ENCODE data around the gene WDR82.

Gene WDR82

GRCh38 chr3:52250122-52250521, 28.3 kb downstream of the WDR82 start:
- WGBS: 100% methylated on average over 1 of the region's 1 CpG

DNA sequence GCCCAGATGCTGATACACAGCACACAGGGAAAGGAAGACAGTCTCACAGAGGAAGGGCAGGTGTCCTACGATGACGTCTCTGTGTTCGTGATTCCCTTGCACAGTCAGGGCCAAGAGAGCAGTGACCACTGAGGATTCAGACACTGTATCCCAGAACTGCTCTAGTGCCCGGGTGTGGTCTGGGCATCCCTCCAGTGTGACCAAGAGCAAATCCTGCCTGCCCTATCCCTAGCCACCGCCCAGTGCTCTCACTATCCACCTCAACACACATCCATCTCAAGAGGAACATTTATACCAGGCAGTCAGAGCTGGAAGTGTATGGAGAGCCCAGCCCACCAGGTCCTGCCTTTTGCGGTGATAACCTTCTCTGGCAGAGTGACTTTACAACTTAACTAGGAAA, 28.8 kb downstream of the WDR82 start:
- WGBS: 96% methylated on average over 6 of the region's 6 CpGs
- peaks cover 49% of the 10 kb centered on the region for H3K36me3 ChIP-seq (ENCODE audit: insufficient read depth, low read length)
- H3K9me3 ChIP-seq (ENCODE audit: insufficient read depth, low read depth, low read length): no peaks in the 10 kb centered on the region
- H3K9ac ChIP-seq (ENCODE audit: low read depth, low read length): no peak overlapping the region
- H3K27ac ChIP-seq (ENCODE audit: low read depth, low read length): no peak overlapping the region
- peaks cover 27% of the 10 kb centered on the region for H3K27me3 ChIP-seq (ENCODE audit: insufficient read depth, low read length)
- H3K4me1 ChIP-seq (ENCODE audit: insufficient read depth, low read length): no peaks in the 10 kb centered on the region
- H3K4me3 ChIP-seq (ENCODE audit: low read length): no peak overlapping the region

More at GRCh38 chr3:52250122-52250521, 28.3 kb downstream of the WDR82 start:
- H3K9me3 ChIP-seq (ENCODE audit: insufficient read depth, low read depth, low read length): no peaks in the 10 kb centered on the region
- no peak overlapping the region for H3K4me3 ChIP-seq (ENCODE audit: low read length)
- H3K9ac ChIP-seq (ENCODE audit: low read depth, low read length): no peak overlapping the region
- no peak overlapping the region for H3K27ac ChIP-seq (ENCODE audit: low read depth, low read length)
- H3K27me3 ChIP-seq (ENCODE audit: insufficient read depth, low read length): peaks cover 22% of the 10 kb centered on the region
- H3K4me1 ChIP-seq (ENCODE audit: insufficient read depth, low read length): no peaks in the 10 kb centered on the region
- peaks cover 52% of the 10 kb centered on the region for H3K36me3 ChIP-seq (ENCODE audit: insufficient read depth, low read length)

DNA sequence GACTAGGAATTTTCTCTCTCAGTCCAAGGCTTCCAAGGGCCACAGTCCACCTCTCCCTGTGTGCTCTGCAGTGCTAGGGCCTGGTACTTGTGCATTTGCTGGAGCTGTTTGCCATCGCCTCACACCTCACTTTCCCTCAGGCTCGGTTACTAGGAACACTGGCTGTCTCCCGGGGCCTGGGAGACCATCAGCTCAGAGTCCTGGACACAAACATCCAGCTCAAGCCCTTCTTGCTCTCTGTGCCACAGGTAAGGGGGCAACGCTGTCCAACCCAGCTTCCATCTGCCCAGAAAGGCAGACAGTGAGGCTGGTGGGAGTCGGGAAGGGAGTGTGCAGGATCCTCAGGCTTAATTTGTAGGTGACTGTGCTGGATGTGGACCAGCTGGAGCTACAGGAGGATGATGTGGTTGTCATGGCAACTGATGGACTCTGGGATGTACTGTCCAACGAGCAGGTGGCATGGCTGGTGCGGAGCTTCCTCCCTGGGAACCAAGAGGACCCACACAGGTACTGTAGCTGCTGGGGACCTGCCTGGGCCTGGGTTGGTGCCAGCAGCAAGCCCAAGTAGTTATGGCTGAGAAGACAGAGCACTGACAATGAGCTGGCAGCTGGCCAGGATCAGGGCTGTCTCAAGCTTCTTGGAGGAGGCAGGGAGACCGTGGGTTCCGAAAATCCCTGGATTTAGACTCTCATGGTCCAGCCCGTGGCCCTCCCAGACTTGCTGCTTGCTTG, 29.5 kb downstream of the WDR82 start:
- Histone ChIP-seq H3K27me3 (ENCODE audit: insufficient read depth, low read length) (peaks cover 34% of the 10 kb centered on the region), H3K36me3 (ENCODE audit: insufficient read depth, low read length) (peaks cover 42% of the 10 kb centered on the region), H3K4me3 (ENCODE audit: low read length) (no peak overlapping the region), H3K27ac (ENCODE audit: low read depth, low read length) (no peak overlapping the region), H3K9ac (ENCODE audit: low read depth, low read length) (no peak overlapping the region), H3K4me1 (ENCODE audit: insufficient read depth, low read length) (no peaks in the 10 kb centered on the region), H3K9me3 (ENCODE audit: insufficient read depth, low read depth, low read length) (no peaks in the 10 kb centered on the region)
- 92% methylated on average over 10 of the region's 10 CpGs for WGBS

GRCh38 chr3:52248165-52248541, 30.3 kb downstream of the WDR82 start:
- H3K9ac ChIP-seq (ENCODE audit: low read depth, low read length): no peak overlapping the region
- H3K4me1 ChIP-seq (ENCODE audit: insufficient read depth, low read length): no peaks in the 10 kb centered on the region
- H3K36me3 ChIP-seq (ENCODE audit: insufficient read depth, low read length): peaks cover 33% of the 10 kb centered on the region
- H3K27me3 ChIP-seq (ENCODE audit: insufficient read depth, low read length): peaks cover 38% of the 10 kb centered on the region
- no peak overlapping the region for H3K4me3 ChIP-seq (ENCODE audit: low read length)
- no peak overlapping the region for H3K27ac ChIP-seq (ENCODE audit: low read depth, low read length)
- WGBS: 93% methylated on average over 10 of the region's 10 CpGs
- H3K9me3 ChIP-seq (ENCODE audit: insufficient read depth, low read depth, low read length): no peaks in the 10 kb centered on the region

GRCh38 chr3:52247409-52248164, 30.9 kb downstream of the WDR82 start:
- 93% methylated on average over 7 of the region's 7 CpGs for WGBS
- Histone ChIP-seq H3K9ac (ENCODE audit: low read depth, low read length) (no peak overlapping the region), H3K27ac (ENCODE audit: low read depth, low read length) (no peak overlapping the region), H3K9me3 (ENCODE audit: insufficient read depth, low read depth, low read length) (no peaks in the 10 kb centered on the region), H3K36me3 (ENCODE audit: insufficient read depth, low read length) (peaks cover 29% of the 10 kb centered on the region), H3K4me3 (ENCODE audit: low read length) (no peak overlapping the region), H3K27me3 (ENCODE audit: insufficient read depth, low read length) (peaks cover 38% of the 10 kb centered on the region), H3K4me1 (ENCODE audit: insufficient read depth, low read length) (no peaks in the 10 kb centered on the region)

- Histone ChIP-seq H3K9ac (ENCODE audit: low read depth, low read length) (no peak overlapping the region), H3K27me3 (ENCODE audit: insufficient read depth, low read length) (peaks cover 38% of the 10 kb centered on the region), H3K27ac (ENCODE audit: low read depth, low read length) (no peak overlapping the region), H3K4me1 (ENCODE audit: insufficient read depth, low read length) (no peaks in the 10 kb centered on the region), H3K4me3 (ENCODE audit: low read length) (peak overlapping the region; percentile 48), H3K9me3 (ENCODE audit: insufficient read depth, low read depth, low read length) (no peaks in the 10 kb centered on the region), H3K36me3 (ENCODE audit: insufficient read depth, low read length) (peaks cover 23% of the 10 kb centered on the region)
- WGBS: 85% methylated on average over 14 of the region's 14 CpGs
These were observed 31.6 kb downstream of the WDR82 start for GRCh38 chr3:52246728-52247408.

- Histone ChIP-seq H3K9ac (ENCODE audit: low read depth, low read length) (peak overlapping the region; percentile 61), H3K4me3 (ENCODE audit: low read length) (peak overlapping the region; percentile 48)
- 27% methylated on average over 8 of the region's 8 CpGs for WGBS
These were observed 32.2 kb downstream of the WDR82 start for GRCh38 chr3:52246264-52246620.

DNA sequence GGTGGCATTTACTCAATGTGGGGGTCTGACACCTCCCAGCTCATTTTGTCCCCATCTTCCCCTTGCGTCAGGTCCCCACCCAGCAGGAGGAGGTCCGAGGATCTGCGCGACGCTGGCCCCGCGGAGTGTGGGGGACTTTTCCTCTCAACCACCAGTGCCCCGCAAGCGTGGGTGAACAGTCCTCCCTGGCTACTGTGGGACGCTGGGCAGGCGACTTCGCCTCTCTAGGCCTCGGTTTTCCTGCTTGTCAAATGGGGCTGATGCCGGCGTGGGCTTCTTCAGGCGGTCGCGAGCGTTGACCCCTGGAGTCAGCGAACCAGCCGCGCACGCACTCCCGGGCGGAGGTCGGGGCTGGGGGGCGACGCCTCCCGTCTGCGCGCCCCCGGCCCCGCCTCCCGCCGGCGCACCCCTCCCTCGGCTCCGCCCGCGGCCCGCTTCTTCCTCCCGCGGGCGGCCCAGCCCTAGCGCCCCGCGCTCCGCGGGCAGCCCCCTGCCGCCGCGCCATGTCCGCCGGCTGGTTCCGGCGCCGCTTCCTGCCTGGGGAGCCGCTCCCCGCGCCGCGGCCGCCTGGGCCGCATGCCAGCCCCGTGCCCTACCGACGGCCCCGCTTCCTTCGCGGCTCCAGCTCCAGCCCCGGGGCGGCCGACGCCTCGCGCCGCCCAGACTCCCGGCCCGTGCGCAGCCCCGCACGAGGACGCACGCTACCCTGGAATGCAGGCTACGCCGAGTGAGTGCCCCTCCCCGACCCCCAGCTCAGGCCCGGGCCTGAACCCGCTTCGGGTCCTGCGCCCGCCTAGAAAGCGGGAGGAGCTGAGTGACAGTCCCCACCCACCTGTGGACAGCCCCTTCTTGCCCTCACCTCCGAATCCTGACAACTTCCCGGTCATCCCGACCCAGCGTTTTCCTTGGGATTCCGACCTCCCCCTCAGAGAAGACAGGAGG, 32.9 kb downstream of the WDR82 start, which contains the start of gene PPM1M:
Gene PPM1M, plus strand, starts transcription at position 438 of the 942 bp plus-strand sequence. Its CDS starts 66 bp downstream, at position 504.
- 0 out of 2 replicates have a peak, but pooled peaks cover 4% of the 10 kb centered on the region for H3K4me1 ChIP-seq (ENCODE audit: insufficient read depth, low read length)
- H3K4me3 ChIP-seq (ENCODE audit: low read length): peak within 1 kb of the TSS; percentile 48
- H3K9me3 ChIP-seq (ENCODE audit: insufficient read depth, low read depth, low read length): no peaks in the 10 kb centered on the region
- H3K36me3 ChIP-seq (ENCODE audit: insufficient read depth, low read length): peaks cover 13% of the 10 kb centered on the region; the same call in 1 of the 2 replicates
- peaks cover 38% of the 10 kb centered on the region for H3K27me3 ChIP-seq (ENCODE audit: insufficient read depth, low read length)
- H3K9ac ChIP-seq (ENCODE audit: low read depth, low read length): peak within 1 kb of the TSS; percentile 61
- no peak within 1 kb of the TSS for H3K27ac ChIP-seq (ENCODE audit: low read depth, low read length)
- 3% methylated on average over 98 of the region's 98 CpGs for WGBS

More at GRCh38 chr3:52246264-52246620, 32.2 kb downstream of the WDR82 start:
- H3K4me1 ChIP-seq (ENCODE audit: insufficient read depth, low read length): no peaks in the 10 kb centered on the region
- H3K9me3 ChIP-seq (ENCODE audit: insufficient read depth, low read depth, low read length): no peaks in the 10 kb centered on the region
- H3K36me3 ChIP-seq (ENCODE audit: insufficient read depth, low read length): peaks cover 17% of the 10 kb centered on the region; the same call in 1 of the 2 replicates
- no peak overlapping the region for H3K27ac ChIP-seq (ENCODE audit: low read depth, low read length)
- peaks cover 38% of the 10 kb centered on the region for H3K27me3 ChIP-seq (ENCODE audit: insufficient read depth, low read length)

GRCh38 chr3:52243791-52244628, 34.4 kb downstream of the WDR82 start:
- H3K27ac ChIP-seq (ENCODE audit: low read depth, low read length): no peak overlapping the region
- no peaks in the 10 kb centered on the region for H3K9me3 ChIP-seq (ENCODE audit: insufficient read depth, low read depth, low read length)
- H3K4me1 ChIP-seq (ENCODE audit: insufficient read depth, low read length): 0 out of 2 replicates have a peak, but pooled peaks cover 4% of the 10 kb centered on the region
- no peak overlapping the region for H3K9ac ChIP-seq (ENCODE audit: low read depth, low read length)
- 0 out of 2 replicates have a peak, but pooled peaks cover 1% of the 10 kb centered on the region for H3K36me3 ChIP-seq (ENCODE audit: insufficient read depth, low read length)
- peaks cover 38% of the 10 kb centered on the region for H3K27me3 ChIP-seq (ENCODE audit: insufficient read depth, low read length)
- 80% methylated on average over 9 of the region's 9 CpGs for WGBS
- no peak overlapping the region for H3K4me3 ChIP-seq (ENCODE audit: low read length)

- Histone ChIP-seq H3K9me3 (ENCODE audit: insufficient read depth, low read depth, low read length) (no peaks in the 10 kb centered on the region), H3K27ac (ENCODE audit: low read depth, low read length) (no peak overlapping the region), H3K27me3 (ENCODE audit: insufficient read depth, low read length) (peaks cover 34% of the 10 kb centered on the region), H3K9ac (ENCODE audit: low read depth, low read length) (no peak overlapping the region), H3K36me3 (ENCODE audit: insufficient read depth, low read length) (no peaks in the 10 kb centered on the region), H3K4me3 (ENCODE audit: low read length) (no peak overlapping the region), H3K4me1 (ENCODE audit: insufficient read depth, low read length) (peaks cover 18% of the 10 kb centered on the region)
- WGBS: 91% methylated on average over 1 of the region's 1 CpG
These were observed 36.4 kb downstream of the WDR82 start for GRCh38 chr3:52242039-52242438.
